Osteoblast (primary cell): ENCODE measurements around the gene FA2H. TPM values are rescaled to one million over a fixed set of nuclear protein-coding genes. Genes with fewer than 3 reads are reported as not detected.

Experiments
- DNase-seq: peaks from one replicate; pipeline ENCODE4 v3.0.0; 2011; ENCODE audit warnings: low spot score, mixed read lengths; ENCODE audit not compliant: insufficient read length; ENCODE audit errors: missing footprints
- H2AFZ ChIP-seq: 2 replicates; pipeline ENCODE4 v1.6.0; 2011; ENCODE audit warnings: mild to moderate bottlenecking, low read length
- H3K27ac ChIP-seq: 2 replicates; pipeline ENCODE4 v1.5.1; 2011; ENCODE audit warnings: mild to moderate bottlenecking, low read depth, low read length, moderate library complexity
- H3K27me3 ChIP-seq: 2 replicates; pipeline ENCODE4 v1.6.0; 2012; ENCODE audit warnings: mild to moderate bottlenecking, control low read depth, inconsistent platforms, low read length, moderate library complexity; ENCODE audit not compliant: insufficient read depth
- H3K36me3 ChIP-seq: 2 replicates; pipeline ENCODE4 v1.5.1; 2011; ENCODE audit warnings: mild to moderate bottlenecking, low read length, control low read depth, moderate library complexity; ENCODE audit not compliant: insufficient read depth
- H3K4me1 ChIP-seq: 2 replicates; pipeline ENCODE4 v1.5.1; 2011; ENCODE audit warnings: mild to moderate bottlenecking, low read length, control low read depth, moderate library complexity; ENCODE audit not compliant: insufficient read depth
- H3K4me2 ChIP-seq: 2 replicates; pipeline ENCODE4 v1.6.0; 2011; ENCODE audit warnings: mild to moderate bottlenecking, low read length; ENCODE audit not compliant: insufficient read depth
- H3K4me3 ChIP-seq: fragments of 200-600 bp; sonication (generic); 3 replicates; pipeline ENCODE4 v1.5.1; 2012; ENCODE audit warnings: mild to moderate bottlenecking, low read length, inconsistent platforms; ENCODE audit not compliant: insufficient read depth
- H3K79me2 ChIP-seq: 2 replicates; pipeline ENCODE4 v1.6.0; 2012; ENCODE audit warnings: mild to moderate bottlenecking, low read length, control low read depth, inconsistent platforms; ENCODE audit not compliant: insufficient read depth
- H3K9me3 ChIP-seq: 2 replicates; pipeline ENCODE4 v1.5.1; 2011; ENCODE audit warnings: low read depth, low read length, control low read depth
- H4K20me1 ChIP-seq: 2 replicates; pipeline ENCODE4 v1.6.0; 2012; ENCODE audit warnings: mild to moderate bottlenecking, low read length, control low read depth; ENCODE audit not compliant: insufficient read depth
- total RNA-seq: library from RNA; depleted of rRNA; stranded (reverse); fragments of >200 nt; gene quantifications from 2 replicates; pipeline ENCODE4 v1.2.3, GENCODE V29; 2012
- TF ChIP-seq, protein P1 (sequence below): IDR thresholded peaks from 2 replicates; pipeline ENCODE4 v1.5.1; 2011; ENCODE audit warnings: mild to moderate bottlenecking, low read depth, low read length, moderate library complexity; ENCODE audit errors: extremely low read depth

Gene FA2H
- total RNA-seq, 1 donor = not detected

DNA sequence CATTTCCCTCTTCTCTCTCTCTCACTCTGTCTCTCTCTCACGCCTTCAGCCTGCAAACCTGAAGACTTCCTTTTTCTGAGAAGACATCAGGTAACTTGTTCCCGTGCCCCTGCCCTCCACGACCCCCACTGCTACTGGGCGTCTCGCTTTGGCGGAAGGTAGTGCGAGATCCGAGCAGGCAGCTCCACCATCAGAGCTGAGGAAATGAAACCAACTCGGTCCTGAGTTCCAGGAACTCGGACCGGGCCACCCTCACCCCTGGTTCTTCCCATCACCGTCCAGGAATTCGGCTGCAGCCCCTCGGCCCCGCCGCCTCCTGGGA is 74.5 kb downstream of the FA2H start:
- peak overlapping the region; percentile 86 for H3K27ac ChIP-seq

DNA sequence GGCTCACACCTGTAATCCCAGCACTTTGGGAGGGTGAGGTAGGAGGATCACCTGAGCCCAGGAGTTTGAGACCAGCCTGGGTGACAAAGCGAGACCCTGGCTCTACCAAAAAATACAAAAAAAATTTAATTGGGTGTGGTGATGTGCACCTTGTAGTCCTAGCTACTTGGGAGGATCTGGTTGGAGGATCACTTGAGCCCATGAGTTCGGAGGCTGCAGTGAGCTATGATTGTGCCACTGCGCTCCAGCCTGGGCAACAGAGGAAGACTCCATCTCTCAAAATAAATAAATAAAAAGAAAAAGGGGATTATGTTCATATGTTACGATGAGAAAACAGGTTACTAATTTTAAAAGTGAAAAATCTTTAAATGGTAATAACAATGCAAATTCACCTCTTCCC is 75.0 kb downstream of the FA2H start:
- Histone ChIP-seq H3K4me3 (peak overlapping the region; percentile 97), H2AFZ (no peak overlapping the region), H3K9me3 (no peaks in the 10 kb centered on the region), H3K4me1 (peaks cover 27% of the 10 kb centered on the region), H3K27me3 (no peaks in the 10 kb centered on the region), H3K27ac (no peak overlapping the region), H3K36me3 (peaks cover under 1% of the 10 kb centered on the region), H3K79me2 (peaks cover 25% of the 10 kb centered on the region), H3K4me2 (peak overlapping the region; percentile 87), H4K20me1 (no peaks in the 10 kb centered on the region)
- no peak for DNase-seq
- TF ChIP-seq, protein P1, sequence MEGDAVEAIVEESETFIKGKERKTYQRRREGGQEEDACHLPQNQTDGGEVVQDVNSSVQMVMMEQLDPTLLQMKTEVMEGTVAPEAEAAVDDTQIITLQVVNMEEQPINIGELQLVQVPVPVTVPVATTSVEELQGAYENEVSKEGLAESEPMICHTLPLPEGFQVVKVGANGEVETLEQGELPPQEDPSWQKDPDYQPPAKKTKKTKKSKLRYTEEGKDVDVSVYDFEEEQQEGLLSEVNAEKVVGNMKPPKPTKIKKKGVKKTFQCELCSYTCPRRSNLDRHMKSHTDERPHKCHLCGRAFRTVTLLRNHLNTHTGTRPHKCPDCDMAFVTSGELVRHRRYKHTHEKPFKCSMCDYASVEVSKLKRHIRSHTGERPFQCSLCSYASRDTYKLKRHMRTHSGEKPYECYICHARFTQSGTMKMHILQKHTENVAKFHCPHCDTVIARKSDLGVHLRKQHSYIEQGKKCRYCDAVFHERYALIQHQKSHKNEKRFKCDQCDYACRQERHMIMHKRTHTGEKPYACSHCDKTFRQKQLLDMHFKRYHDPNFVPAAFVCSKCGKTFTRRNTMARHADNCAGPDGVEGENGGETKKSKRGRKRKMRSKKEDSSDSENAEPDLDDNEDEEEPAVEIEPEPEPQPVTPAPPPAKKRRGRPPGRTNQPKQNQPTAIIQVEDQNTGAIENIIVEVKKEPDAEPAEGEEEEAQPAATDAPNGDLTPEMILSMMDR = no peak

More for the DNA sequence above, 74.5 kb downstream of the FA2H start:
- Histone ChIP-seq H3K79me2 (peaks cover 25% of the 10 kb centered on the region), H3K4me2 (peak overlapping the region; percentile 87), H3K27me3 (no peaks in the 10 kb centered on the region), H3K36me3 (no peaks in the 10 kb centered on the region), H3K4me3 (peak overlapping the region; percentile 97), H2AFZ (peak overlapping the region; percentile 99), H4K20me1 (no peaks in the 10 kb centered on the region), H3K9me3 (no peaks in the 10 kb centered on the region), H3K4me1 (peaks cover 27% of the 10 kb centered on the region)
- DNase-seq = no peak
- TF ChIP-seq, protein P1 = no peak

DNA sequence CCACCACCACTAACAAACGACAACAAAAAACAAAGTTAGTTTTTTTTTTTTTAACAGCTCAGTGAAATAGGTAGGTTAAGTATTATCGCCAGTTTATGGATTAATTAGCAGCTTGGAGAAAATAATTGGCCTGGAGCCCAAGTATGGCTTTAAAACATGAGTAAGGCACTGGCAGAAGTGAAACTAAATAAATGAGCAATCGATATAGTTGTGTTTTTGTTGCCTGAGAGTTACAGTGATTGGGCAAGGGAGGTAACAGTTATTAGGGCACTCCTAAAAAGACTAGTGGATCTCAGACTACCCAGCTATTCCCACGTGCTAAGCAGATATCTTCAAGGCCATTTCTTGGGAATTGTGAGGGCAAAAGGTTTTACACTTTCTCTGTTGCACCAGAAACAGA is 76.4 kb downstream of the FA2H start:
- H3K27ac ChIP-seq = peak overlapping the region; percentile 5
- no peaks in the 10 kb centered on the region for H3K9me3 ChIP-seq
- H3K27me3 ChIP-seq = no peaks in the 10 kb centered on the region
- peak overlapping the region; percentile 13 for H3K4me3 ChIP-seq
- H3K36me3 ChIP-seq = peaks cover 6% of the 10 kb centered on the region
- H3K4me2 ChIP-seq = peak overlapping the region; percentile 71
- H4K20me1 ChIP-seq = no peaks in the 10 kb centered on the region
- TF ChIP-seq, protein P1 = no peak
- peaks cover 27% of the 10 kb centered on the region for H3K4me1 ChIP-seq
- peak; percentile 58 for DNase-seq
- peaks cover 25% of the 10 kb centered on the region for H3K79me2 ChIP-seq
- peak overlapping the region; percentile 43 for H2AFZ ChIP-seq

DNA sequence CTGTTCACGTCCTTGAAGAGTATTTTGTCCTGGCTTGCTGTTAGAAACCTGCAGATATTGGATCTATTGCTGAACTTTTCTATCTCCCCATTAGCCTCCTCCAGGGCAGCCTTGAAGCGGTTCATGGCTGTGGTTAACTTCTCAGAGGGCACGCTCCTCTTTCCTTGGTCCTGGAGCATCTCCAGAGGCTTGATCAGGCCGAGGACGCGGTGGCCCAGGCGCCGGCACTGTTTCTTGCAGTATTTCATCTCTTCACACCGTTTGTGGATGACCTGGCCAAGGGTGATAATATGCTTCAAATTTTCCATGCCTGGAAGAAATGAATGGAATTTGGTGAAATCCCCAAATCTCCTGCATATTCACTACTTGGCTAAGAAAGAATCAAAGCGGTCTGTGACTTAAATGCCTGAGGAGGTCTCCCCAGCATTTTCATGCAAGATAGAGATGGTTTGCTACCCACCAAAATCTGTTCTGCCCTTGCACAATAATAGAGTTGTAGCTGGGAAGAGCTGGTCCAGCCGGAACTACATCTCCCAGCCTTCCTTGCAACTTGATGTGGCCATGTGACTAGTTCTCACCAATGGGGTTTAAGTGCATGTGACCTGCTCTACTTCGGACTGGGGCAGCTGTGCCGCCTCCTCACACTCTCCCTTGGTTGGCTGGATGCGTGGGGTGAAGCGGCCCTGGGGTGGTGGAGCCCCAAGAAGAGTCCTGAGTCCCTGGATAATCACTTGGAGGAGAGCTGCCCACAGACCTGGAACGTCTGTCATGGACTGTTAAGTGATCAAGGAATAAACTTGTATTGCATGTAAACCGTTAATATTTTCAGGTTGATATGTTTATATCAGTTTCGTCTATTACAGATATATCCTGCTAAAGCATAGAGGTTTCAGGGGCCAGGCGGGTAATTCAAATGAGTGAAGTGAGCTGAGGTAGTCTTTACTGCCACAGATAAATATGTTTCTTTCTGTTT is 78.9 kb downstream of the FA2H start:
- H3K27ac ChIP-seq = peak overlapping the region; percentile 69
- H3K4me1 ChIP-seq = peaks cover 32% of the 10 kb centered on the region
- H4K20me1 ChIP-seq = no peaks in the 10 kb centered on the region
- peak overlapping the region; percentile 86 for H2AFZ ChIP-seq
- peak; percentile 96 for DNase-seq
- H3K4me2 ChIP-seq = peak overlapping the region; percentile 90
- H3K27me3 ChIP-seq = no peaks in the 10 kb centered on the region
- H3K4me3 ChIP-seq = peak overlapping the region; percentile 72
- no peaks in the 10 kb centered on the region for H3K9me3 ChIP-seq
- peaks cover 23% of the 10 kb centered on the region for H3K79me2 ChIP-seq
- TF ChIP-seq, protein P1 = no peak
- H3K36me3 ChIP-seq = peaks cover 16% of the 10 kb centered on the region
